ENCODE measurements around the gene NAT10. TPM values are rescaled to one million over a fixed set of nuclear protein-coding genes. Genes with fewer than 3 reads are reported as not detected.
A peak's percentile ranks its signal among the peaks of the same experiment; 100 is the strongest.

NAT10 gene
- total and polyA plus RNA-seq, 4 donors: 8.9 to 42.4 (median 29.4) TPM

GRCh38 chr11:34165786-34166555, 60.5 kb downstream of the NAT10 start:
- no peaks in the 10 kb centered on the region for H3K27me3 ChIP-seq (ENCODE audit: control insufficient read depth in 1 of 2, insufficient read depth in 2 of 2, low read length in 1 of 2)
- intact Hi-C loops (cut with DNase I): no loop called here
- ATAC-seq (ENCODE audit: low FRiP score) (no peak), DNase-seq (no peak)
- no peaks in the 10 kb centered on the region for H3K4me1 ChIP-seq (ENCODE audit: control insufficient read depth in 1 of 2, insufficient read depth in 2 of 2, low read length in 2 of 2)
- H3K4me3 ChIP-seq (ENCODE audit: low read length in 2 of 2): no peak overlapping the region
- H3K27ac ChIP-seq (ENCODE audit: low read depth in 1 of 2, low read length in 2 of 2): no peak overlapping the region
- WGBS, 2 donors: 75 to 77% methylated on average over 12 of the region's 12 CpGs
- H3K9me3 ChIP-seq (ENCODE audit: control insufficient read depth, low read length): no peaks in the 10 kb centered on the region
- H3K36me3 ChIP-seq (ENCODE audit: control insufficient read depth in 1 of 2, insufficient read depth in 2 of 2, low read length in 1 of 2): peaks cover 0 to 2% of the 10 kb centered on the region in 2 donors

- Histone ChIP-seq H3K36me3 (ENCODE audit: control insufficient read depth in 1 of 2, insufficient read depth in 2 of 2, low read length in 1 of 2) (peaks cover 0 to 2% of the 10 kb centered on the region in 2 donors), H3K4me1 (ENCODE audit: control insufficient read depth in 1 of 2, insufficient read depth in 2 of 2, low read length in 2 of 2) (no peaks in the 10 kb centered on the region), H3K27ac (ENCODE audit: low read depth in 1 of 2, low read length in 2 of 2) (no peak overlapping the region), H3K9me3 (ENCODE audit: control insufficient read depth, low read length) (no peaks in the 10 kb centered on the region), H3K4me3 (ENCODE audit: low read length in 2 of 2) (no peak overlapping the region), H3K27me3 (ENCODE audit: control insufficient read depth in 1 of 2, insufficient read depth in 2 of 2, low read length in 1 of 2) (no peaks in the 10 kb centered on the region)
- WGBS, 2 donors: 97 to 98% methylated on average over 16 of the region's 16 CpGs
- DNase-seq: no peak
- no peak for ATAC-seq (ENCODE audit: low FRiP score)
- intact Hi-C loops (cut with DNase I): no loop called here
Measured at GRCh38 chr11:34166806-34167740, 61.6 kb downstream of the NAT10 start.

DNA sequence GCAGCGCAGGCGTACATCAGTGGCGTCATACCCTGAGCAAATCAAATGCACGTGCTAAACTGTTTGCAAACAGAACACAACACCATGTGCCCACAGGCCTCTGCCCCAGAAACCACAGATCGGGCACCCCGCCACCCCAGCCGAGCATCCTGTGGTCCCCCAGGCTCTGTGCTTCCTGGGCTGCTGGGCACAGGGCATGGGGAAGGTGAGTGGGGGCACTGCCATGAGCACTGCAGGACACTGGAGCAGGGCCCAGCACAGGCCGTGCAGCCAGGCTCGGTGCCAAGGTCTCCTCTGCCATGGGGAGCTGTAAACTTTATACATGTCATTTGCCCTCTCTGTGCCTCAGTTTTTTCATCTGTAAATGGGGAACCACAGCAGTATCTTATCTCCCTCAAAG, 62.5 kb downstream of the NAT10 start:
- Histone ChIP-seq H3K4me3 (ENCODE audit: low read length in 2 of 2) (no peak overlapping the region), H3K27ac (ENCODE audit: low read depth in 1 of 2, low read length in 2 of 2) (no peak overlapping the region), H3K9me3 (ENCODE audit: control insufficient read depth, low read length) (no peaks in the 10 kb centered on the region), H3K4me1 (ENCODE audit: control insufficient read depth in 1 of 2, insufficient read depth in 2 of 2, low read length in 2 of 2) (no peaks in the 10 kb centered on the region), H3K27me3 (ENCODE audit: control insufficient read depth in 1 of 2, insufficient read depth in 2 of 2, low read length in 1 of 2) (no peaks in the 10 kb centered on the region), H3K36me3 (ENCODE audit: control insufficient read depth in 1 of 2, insufficient read depth in 2 of 2, low read length in 1 of 2) (peaks cover 0 to 2% of the 10 kb centered on the region in 2 donors)
- WGBS, 2 donors: 82 to 83% methylated on average over 9 of the region's 9 CpGs
- ATAC-seq (ENCODE audit: low FRiP score) (no peak), DNase-seq (no peak)
- intact Hi-C loops (cut with DNase I): no loop called here

- 82 to 84% methylated on average over 18 of the region's 18 CpGs for WGBS, 2 donors
- Histone ChIP-seq H3K4me1 (ENCODE audit: control insufficient read depth in 1 of 2, insufficient read depth in 2 of 2, low read length in 2 of 2) (no peaks in the 10 kb centered on the region), H3K9me3 (ENCODE audit: control insufficient read depth, low read length) (no peaks in the 10 kb centered on the region), H3K27ac (ENCODE audit: low read depth in 1 of 2, low read length in 2 of 2) (no peak overlapping the region), H3K36me3 (ENCODE audit: control insufficient read depth in 1 of 2, insufficient read depth in 2 of 2, low read length in 1 of 2) (peaks cover 0 to 2% of the 10 kb centered on the region in 2 donors), H3K4me3 (ENCODE audit: low read length in 2 of 2) (no peak overlapping the region), H3K27me3 (ENCODE audit: control insufficient read depth in 1 of 2, insufficient read depth in 2 of 2, low read length in 1 of 2) (no peaks in the 10 kb centered on the region)
- intact Hi-C loops (cut with DNase I): no loop called here
- DNase-seq (no peak), ATAC-seq (ENCODE audit: low FRiP score) (no peak)
Measured at GRCh38 chr11:34168642-34169420, 63.4 kb downstream of the NAT10 start.

DNA sequence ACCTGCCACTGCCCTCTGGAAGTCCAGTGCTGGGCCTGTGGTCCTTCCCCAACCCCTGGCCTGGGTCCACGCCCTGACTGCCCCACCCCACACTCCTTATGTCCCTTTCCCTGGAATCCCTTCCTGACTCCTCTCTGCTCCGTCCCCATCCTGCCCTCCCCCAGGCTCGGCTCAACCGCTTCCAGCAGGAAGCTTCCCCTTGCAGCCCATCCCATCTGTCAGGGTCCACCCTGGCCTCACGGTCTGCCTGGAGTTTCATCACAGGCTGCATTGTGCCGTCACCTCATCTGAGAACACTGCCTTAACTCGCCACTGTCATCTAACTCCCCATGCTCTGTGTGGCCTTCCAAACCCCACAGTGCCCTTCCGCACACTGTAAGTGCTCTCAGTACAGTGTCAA, 64.3 kb downstream of the NAT10 start:
- intact Hi-C loops (cut with DNase I): no loop called here
- Histone ChIP-seq H3K4me1 (ENCODE audit: control insufficient read depth in 1 of 2, insufficient read depth in 2 of 2, low read length in 2 of 2) (no peaks in the 10 kb centered on the region), H3K36me3 (ENCODE audit: control insufficient read depth in 1 of 2, insufficient read depth in 2 of 2, low read length in 1 of 2) (peaks cover 0 to 2% of the 10 kb centered on the region in 2 donors), H3K27me3 (ENCODE audit: control insufficient read depth in 1 of 2, insufficient read depth in 2 of 2, low read length in 1 of 2) (no peaks in the 10 kb centered on the region), H3K4me3 (ENCODE audit: low read length in 2 of 2) (no peak overlapping the region), H3K9me3 (ENCODE audit: control insufficient read depth, low read length) (no peaks in the 10 kb centered on the region), H3K27ac (ENCODE audit: low read depth in 1 of 2, low read length in 2 of 2) (no peak overlapping the region)
- WGBS, 2 donors: 84 to 89% methylated on average over 8 of the region's 8 CpGs
- ATAC-seq (ENCODE audit: low FRiP score) (no peak), DNase-seq (no peak)

- DNase-seq (no peak), ATAC-seq (ENCODE audit: low FRiP score) (no peak)
- Histone ChIP-seq H3K4me1 (ENCODE audit: control insufficient read depth in 1 of 2, insufficient read depth in 2 of 2, low read length in 2 of 2) (no peaks in the 10 kb centered on the region), H3K36me3 (ENCODE audit: control insufficient read depth in 1 of 2, insufficient read depth in 2 of 2, low read length in 1 of 2) (peaks cover 0 to 2% of the 10 kb centered on the region in 2 donors), H3K4me3 (ENCODE audit: low read length in 2 of 2) (no peak overlapping the region), H3K9me3 (ENCODE audit: control insufficient read depth, low read length) (no peaks in the 10 kb centered on the region), H3K27me3 (ENCODE audit: control insufficient read depth in 1 of 2, insufficient read depth in 2 of 2, low read length in 1 of 2) (no peaks in the 10 kb centered on the region), H3K27ac (ENCODE audit: low read depth in 1 of 2, low read length in 2 of 2) (no peak overlapping the region)
- 96 to 97% methylated on average over 15 to 16 of the region's 16 CpGs for WGBS, 2 donors
- intact Hi-C loops (cut with DNase I): no loop called here
Measured at GRCh38 chr11:34173050-34173449, 67.6 kb downstream of the NAT10 start.

- H3K4me3 ChIP-seq (ENCODE audit: low read length in 2 of 2): no peak overlapping the region
- WGBS, 2 donors: 1 to 3% methylated on average over 33 of the region's 33 CpGs
- DNase-seq: peak; percentile 90 to 95
- H3K27ac ChIP-seq (ENCODE audit: low read depth in 1 of 2, low read length in 2 of 2): no peak overlapping the region
- peaks cover 0 to 2% of the 10 kb centered on the region in 2 donors for H3K36me3 ChIP-seq (ENCODE audit: control insufficient read depth in 1 of 2, insufficient read depth in 2 of 2, low read length in 1 of 2)
- intact Hi-C loops (cut with DNase I): loop anchor here (1.0 kb wide), 1 partner anchor 185 kb away; no protein-coding TSS in a partner anchor
- ATAC-seq (ENCODE audit: low FRiP score): peak; percentile 96
- no peaks in the 10 kb centered on the region for H3K27me3 ChIP-seq (ENCODE audit: control insufficient read depth in 1 of 2, insufficient read depth in 2 of 2, low read length in 1 of 2)
- no peaks in the 10 kb centered on the region for H3K9me3 ChIP-seq (ENCODE audit: control insufficient read depth, low read length)
- no peaks in the 10 kb centered on the region for H3K4me1 ChIP-seq (ENCODE audit: control insufficient read depth in 1 of 2, insufficient read depth in 2 of 2, low read length in 2 of 2)
Measured at GRCh38 chr11:34174412-34175041, 69.1 kb downstream of the NAT10 start.
